Nephron progenitor cell (in vitro differentiated cells): ENCODE results near the gene DNAJC15.
A peak's percentile ranks its signal among the peaks of the same experiment; 100 is the strongest.

ENCODE experiments used
- DNase-seq: peaks from one replicate; pipeline ENCODE4 v3.0.0; 2021
- H3K27ac Mint-ChIP-seq: 2 replicates; pipeline ENCODE4 v1.8.0; 2021; ENCODE audit warnings: mild to moderate bottlenecking, moderate library complexity, mixed read lengths
- H3K27me3 Mint-ChIP-seq: 2 replicates; pipeline ENCODE4 v1.8.0; 2021; ENCODE audit warnings: mild to moderate bottlenecking, low read depth, mixed read lengths; ENCODE audit not compliant: poor library complexity
- H3K36me3 Mint-ChIP-seq: 2 replicates; pipeline ENCODE4 v1.8.0; 2021; ENCODE audit warnings: low read depth, mixed read lengths
- H3K4me1 Mint-ChIP-seq: 2 replicates; pipeline ENCODE4 v1.8.0; 2021; ENCODE audit warnings: mixed read lengths
- H3K4me3 Mint-ChIP-seq: 2 replicates; pipeline ENCODE4 v1.8.0; 2021; ENCODE audit warnings: mild to moderate bottlenecking, moderate library complexity, mixed read lengths
- H3K9me3 Mint-ChIP-seq: 2 replicates; pipeline ENCODE4 v1.8.0; 2021; ENCODE audit warnings: mild to moderate bottlenecking, moderate library complexity, mixed read lengths
- CTCF ChIP-seq: fragments of 200-600 bp; sonication (generic); IDR thresholded peaks from 2 replicates; pipeline ENCODE4 v1.5.0; 2021; ENCODE audit warnings: antibody characterized with exemption

DNAJC15 gene

GRCh38 chr13:42991898-42992763 is 31.3 kb upstream of the DNAJC15 start, which contains the start of gene EPSTI1:
TSS of gene EPSTI1 (minus strand) at chr13:42992241. CDS start at chr13:42992165, 76 bp downstream.
- no peak within 1 kb of the TSS for H3K27ac Mint-ChIP-seq
- DNase-seq, result peak; percentile 67
- H3K27me3 Mint-ChIP-seq, result peaks cover 25% of the 10 kb centered on the region
- H3K9me3 Mint-ChIP-seq, result no peaks in the 10 kb centered on the region
- no peak for TF ChIP-seq CTCF
- H3K4me3 Mint-ChIP-seq, result peak within 1 kb of the TSS; percentile 82
- peaks cover 29% of the 10 kb centered on the region for H3K4me1 Mint-ChIP-seq
- H3K36me3 Mint-ChIP-seq, result no peaks in the 10 kb centered on the region

GRCh38 chr13:42992764-42993122 is 30.6 kb upstream of the DNAJC15 start:
- Mint-ChIP-seq H3K4me3 (peak overlapping the region; percentile 82), H3K9me3 (no peaks in the 10 kb centered on the region), H3K27me3 (peaks cover 25% of the 10 kb centered on the region), H3K36me3 (no peaks in the 10 kb centered on the region), H3K4me1 (peaks cover 29% of the 10 kb centered on the region), H3K27ac (no peak overlapping the region)
- no peak for TF ChIP-seq CTCF
- no peak for DNase-seq

GRCh38 chr13:42994878-42995277 is 28.5 kb upstream of the DNAJC15 start:
- TF ChIP-seq CTCF, result no peak
- H3K27ac Mint-ChIP-seq, result no peak overlapping the region
- no peak for DNase-seq
- no peak overlapping the region for H3K4me3 Mint-ChIP-seq
- H3K4me1 Mint-ChIP-seq, result peaks cover 28% of the 10 kb centered on the region
- H3K36me3 Mint-ChIP-seq, result no peaks in the 10 kb centered on the region
- no peaks in the 10 kb centered on the region for H3K9me3 Mint-ChIP-seq
- peaks cover 25% of the 10 kb centered on the region for H3K27me3 Mint-ChIP-seq

GRCh38 chr13:42996584-42996983 is 26.8 kb upstream of the DNAJC15 start:
- Mint-ChIP-seq H3K4me1 (peaks cover 14% of the 10 kb centered on the region), H3K36me3 (no peaks in the 10 kb centered on the region), H3K27me3 (peaks cover 25% of the 10 kb centered on the region), H3K4me3 (no peak overlapping the region), H3K27ac (no peak overlapping the region), H3K9me3 (no peaks in the 10 kb centered on the region)
- no peak for TF ChIP-seq CTCF
- DNase-seq, result no peak

- no peak for DNase-seq
- Mint-ChIP-seq H3K27ac (no peak overlapping the region), H3K4me3 (no peak overlapping the region), H3K27me3 (peaks cover 21% of the 10 kb centered on the region), H3K36me3 (no peaks in the 10 kb centered on the region), H3K9me3 (no peaks in the 10 kb centered on the region), H3K4me1 (peaks cover 7% of the 10 kb centered on the region)
- TF ChIP-seq CTCF, result no peak
Observed at GRCh38 chr13:42997381-42997780, 26.0 kb upstream of the DNAJC15 start.

GRCh38 chr13:42999491-42999890 is 23.9 kb upstream of the DNAJC15 start:
- peaks cover 6% of the 10 kb centered on the region for H3K9me3 Mint-ChIP-seq
- peaks cover 12% of the 10 kb centered on the region for H3K27me3 Mint-ChIP-seq
- H3K27ac Mint-ChIP-seq, result no peak overlapping the region
- no peaks in the 10 kb centered on the region for H3K4me1 Mint-ChIP-seq
- no peaks in the 10 kb centered on the region for H3K36me3 Mint-ChIP-seq
- H3K4me3 Mint-ChIP-seq, result no peak overlapping the region
- DNase-seq, result no peak
- no peak for TF ChIP-seq CTCF
